RPMI7951 (cell line): Measurements from ENCODE around the gene ABCA7. TPM values are rescaled to one million over a fixed set of nuclear protein-coding genes. Genes with fewer than 3 reads are reported as not detected.

Experiments
- DNase-seq: peaks from one replicate; pipeline ENCODE4 v3.0.0-alpha.2; 2012; ENCODE audit warnings: low read depth
- total RNA-seq: library from RNA; depleted of rRNA; stranded (reverse); fragments of >200 nt; shearing (Covaris generic); gene quantifications from 2 replicates; pipeline ENCODE4 v1.2.3, GENCODE V29; 2014

Gene ABCA7
- total RNA-seq, 1 experiment from 2014 or later = 3.4 TPM

- DNase-seq = no peak
Observed at GRCh38 chr19:1086613-1087012, 46.7 kb downstream of the ABCA7 start.

- DNase-seq = no peak
Observed at GRCh38 chr19:1087813-1088415, 48.0 kb downstream of the ABCA7 start.

- DNase-seq = no peak
Observed at GRCh38 chr19:1088416-1089010, 48.6 kb downstream of the ABCA7 start.

GRCh38 chr19:1089126-1089771 is 49.3 kb downstream of the ABCA7 start:
- no peak for DNase-seq

DNA sequence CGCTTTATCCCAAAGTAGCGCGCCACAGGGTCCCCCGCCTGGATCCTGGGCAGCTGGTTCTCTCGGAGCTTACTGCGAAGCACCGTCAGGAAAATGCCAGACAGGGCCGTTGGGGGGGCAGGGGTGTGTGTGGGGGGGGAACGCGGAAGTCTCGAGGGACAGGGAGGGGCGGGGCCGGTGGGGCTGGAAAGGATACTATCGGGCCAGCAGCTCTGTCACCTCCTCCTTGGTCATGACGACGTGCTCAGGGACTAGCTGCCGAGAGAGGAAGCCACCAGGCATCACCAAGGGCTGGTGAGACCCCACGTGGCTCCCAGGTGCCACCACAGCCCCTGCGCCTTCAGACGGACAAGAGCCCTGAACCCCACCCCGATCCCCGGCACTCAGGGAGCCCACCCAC is 50.0 kb downstream of the ABCA7 start:
- DNase-seq = no peak

GRCh38 chr19:1090731-1091543 is 51.0 kb downstream of the ABCA7 start:
- no peak for DNase-seq

DNA sequence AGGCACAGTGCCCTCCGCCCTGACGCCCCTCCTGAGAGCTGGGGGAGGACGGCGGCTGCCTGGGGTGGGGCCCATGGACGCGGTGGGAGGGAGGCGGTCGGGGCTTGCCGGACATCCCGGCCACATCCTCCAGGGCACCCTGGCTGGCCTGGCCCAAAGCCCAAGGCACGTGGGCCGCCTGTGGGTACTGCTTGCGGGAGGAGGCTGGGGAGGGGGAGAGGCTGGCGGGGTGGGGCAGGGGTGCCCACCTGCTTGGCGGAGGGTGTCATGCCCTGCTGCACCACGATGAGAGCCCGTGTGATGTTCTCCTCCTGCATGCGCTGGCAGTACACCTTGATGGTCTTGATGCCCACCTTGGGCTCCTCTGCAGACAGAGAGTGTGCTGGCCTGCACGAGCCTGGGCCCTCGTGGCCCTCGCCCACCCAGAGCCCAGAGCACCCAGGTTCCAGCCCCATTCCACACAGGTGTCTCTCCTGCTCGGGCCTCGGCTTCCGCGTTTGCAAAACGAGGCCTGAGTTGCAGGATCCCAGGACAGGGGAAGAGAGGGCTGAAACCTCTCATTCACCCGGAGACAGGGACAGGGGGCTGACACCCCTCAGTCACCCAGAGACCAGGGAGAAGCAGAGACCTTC is 51.8 kb downstream of the ABCA7 start:
- no peak for DNase-seq

DNA sequence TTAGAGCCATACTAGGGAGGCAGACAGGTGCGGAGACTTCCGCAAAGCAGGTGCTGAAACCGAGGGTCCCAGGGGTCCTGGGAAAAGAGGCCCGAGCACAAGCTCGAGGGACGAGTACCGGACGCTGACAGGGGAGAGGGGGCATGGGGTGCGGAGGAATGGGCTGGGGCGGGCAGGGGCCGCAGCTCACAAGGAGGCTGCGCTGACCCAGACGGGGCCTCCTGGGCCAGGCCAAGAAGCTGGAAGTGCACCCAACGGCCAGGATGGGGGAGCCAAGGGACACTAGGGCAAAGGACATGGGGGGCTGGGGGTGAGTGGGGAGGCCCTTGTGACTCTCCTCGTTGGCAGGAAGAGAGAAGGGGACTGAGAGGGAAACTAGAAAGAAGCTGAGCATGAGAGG is 53.4 kb downstream of the ABCA7 start:
- DNase-seq = no peak

DNA sequence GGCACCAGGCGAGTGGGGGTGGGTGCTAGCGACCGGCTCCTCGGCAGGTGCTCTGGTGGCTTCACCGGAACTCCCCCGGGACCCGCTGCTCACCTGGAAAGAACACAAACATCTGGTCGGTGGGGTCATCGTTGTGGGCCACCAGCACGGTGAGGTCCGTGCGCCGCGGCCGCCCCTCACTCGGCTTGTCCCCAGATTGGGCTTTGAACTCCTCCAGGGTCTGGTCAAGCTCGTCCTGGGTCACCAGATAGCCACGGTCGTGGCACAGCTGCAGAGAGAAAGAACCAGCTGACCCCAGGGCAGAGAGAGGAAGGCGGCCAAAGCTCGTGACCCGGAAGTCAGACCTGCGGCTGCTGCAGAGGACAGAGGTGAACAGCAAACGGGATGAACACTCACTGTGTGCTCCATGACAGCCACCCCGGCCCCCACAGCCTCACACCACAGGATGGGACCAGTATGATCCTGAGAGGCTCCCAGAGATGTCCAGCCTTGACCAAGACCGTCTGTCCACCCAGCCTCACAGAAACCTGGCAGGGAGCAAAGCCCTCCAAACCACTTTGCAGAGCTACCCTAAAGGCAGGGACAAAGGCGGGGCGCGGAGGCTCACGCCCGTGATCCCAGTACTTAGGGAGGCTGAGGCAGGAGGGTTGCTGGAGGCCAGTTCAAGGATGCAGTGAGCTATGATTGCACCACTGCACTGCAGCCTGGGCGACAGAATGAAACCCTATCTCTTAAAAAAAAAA is 54.1 kb downstream of the ABCA7 start:
- no peak for DNase-seq

GRCh38 chr19:1094655-1094977 is 54.7 kb downstream of the ABCA7 start:
- no peak for DNase-seq

DNA sequence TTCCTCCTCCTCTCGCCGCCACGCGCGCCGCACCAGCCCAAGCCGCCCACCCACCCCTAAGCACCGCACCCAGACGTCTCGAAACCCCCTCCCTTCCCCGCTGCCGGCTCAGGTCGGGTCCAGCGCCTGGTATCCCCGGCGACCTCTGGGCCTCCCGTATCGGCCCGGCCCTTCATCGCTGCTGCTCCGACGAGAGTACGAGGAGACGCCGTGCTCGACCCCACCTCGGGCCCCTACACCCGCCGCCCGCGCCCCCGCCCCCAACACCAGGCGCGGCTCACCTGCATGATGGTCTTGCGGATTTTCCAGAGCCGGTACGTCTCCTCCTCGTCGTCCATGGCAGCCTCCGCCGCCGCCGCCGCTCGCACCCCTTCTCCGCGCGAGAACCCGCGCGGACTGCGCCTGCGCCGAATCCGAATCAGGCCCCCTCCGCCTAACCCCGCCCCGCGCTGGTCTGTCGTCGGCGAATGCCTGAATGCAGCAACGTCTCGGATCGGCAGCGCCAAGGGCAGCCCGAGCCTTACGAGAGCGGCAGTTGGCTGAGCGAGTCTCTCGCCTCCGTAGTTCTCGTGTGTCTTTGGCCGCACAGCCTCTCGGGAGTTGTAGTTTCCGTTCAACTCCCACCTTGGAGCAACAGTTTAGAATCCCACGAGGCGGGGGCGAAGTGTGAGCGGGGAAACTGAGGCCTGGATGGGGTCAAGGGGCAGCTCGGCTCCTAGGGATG is 55.2 kb downstream of the ABCA7 start, which contains the start of gene POLR2E:
Gene POLR2E (minus strand): TSS at position 398 of the 724 bp plus-strand sequence. CDS start 60 bp downstream, at position 338.
- DNase-seq = peak; percentile 97

- DNase-seq = no peak
Observed at GRCh38 chr19:1097810-1098176, 57.9 kb downstream of the ABCA7 start.

GRCh38 chr19:1098177-1099051 is 58.5 kb downstream of the ABCA7 start:
- DNase-seq = no peak

GRCh38 chr19:1101337-1101698 is 61.4 kb downstream of the ABCA7 start:
- no peak for DNase-seq

DNA sequence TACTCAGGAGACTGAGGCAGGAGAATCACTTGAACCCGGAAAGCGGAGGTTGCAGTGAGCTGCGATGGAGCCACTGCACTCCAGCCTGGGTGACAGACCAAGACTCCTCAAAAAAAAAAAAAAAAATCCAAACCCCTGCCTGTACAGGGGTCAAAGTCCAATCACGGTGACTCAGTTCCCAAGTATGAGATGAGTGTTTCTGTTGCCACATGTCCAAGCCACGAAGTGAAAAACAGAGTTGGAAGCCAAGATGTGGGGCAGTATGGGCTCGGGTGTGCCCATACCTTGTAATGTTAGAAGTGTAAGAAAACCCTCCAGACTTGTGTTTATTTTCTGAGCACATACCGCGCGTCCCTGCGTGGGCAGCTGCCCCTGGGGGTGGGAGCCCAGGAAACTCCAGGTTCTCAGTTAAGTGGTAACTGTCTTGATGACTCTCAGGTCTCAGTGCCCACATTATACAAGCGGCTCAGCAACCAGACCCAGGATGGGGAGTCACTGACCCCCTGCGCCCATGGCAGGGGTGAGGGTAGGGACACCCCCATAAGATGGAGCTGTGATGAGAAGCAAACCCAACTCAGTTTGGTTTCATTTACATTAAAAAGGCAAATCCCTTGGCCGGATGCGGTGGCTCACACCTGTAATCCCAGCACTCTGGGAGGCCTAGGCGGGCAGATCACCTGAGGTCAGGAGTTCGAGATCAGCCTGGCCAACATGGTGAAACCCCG is 62.7 kb downstream of the ABCA7 start:
- DNase-seq = peak; percentile 100

- DNase-seq = no peak
Observed at GRCh38 chr19:1103132-1103707, 63.3 kb downstream of the ABCA7 start.

DNA sequence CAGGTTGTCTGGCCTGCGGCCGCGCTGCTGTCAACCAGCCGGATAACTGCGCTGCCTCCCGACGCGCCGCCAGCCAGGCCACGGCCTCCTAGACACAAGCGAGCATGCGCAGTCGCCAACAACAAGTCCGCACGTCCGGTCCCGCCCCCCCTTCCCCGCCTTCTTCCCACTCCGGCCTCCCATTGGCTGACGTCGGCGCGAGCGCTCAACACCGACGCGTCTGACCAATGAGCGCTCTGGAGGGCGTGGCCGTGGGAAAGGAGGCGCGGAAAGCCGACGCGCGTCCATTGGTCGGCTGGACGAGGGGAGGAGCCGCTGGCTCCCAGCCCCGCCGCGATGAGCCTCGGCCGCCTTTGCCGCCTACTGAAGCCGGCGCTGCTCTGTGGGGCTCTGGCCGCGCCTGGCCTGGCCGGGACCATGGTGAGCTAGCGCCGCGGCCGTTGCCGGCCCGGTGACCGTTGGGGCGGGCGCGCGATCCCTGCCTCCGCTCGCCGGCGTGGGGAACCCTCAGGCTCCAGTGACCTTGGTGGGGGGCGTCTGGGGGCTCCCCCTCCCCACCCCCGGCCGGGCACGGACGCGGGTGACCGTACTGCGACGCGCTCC is 63.9 kb downstream of the ABCA7 start, which contains the start of gene GPX4:
Gene GPX4 (plus strand): TSS at position 287 of the 603 bp plus-strand sequence. CDS start 50 bp downstream, at position 337.
- DNase-seq = peak; percentile 98
